Measurements from ENCODE around the gene OR10G4.

DNA sequence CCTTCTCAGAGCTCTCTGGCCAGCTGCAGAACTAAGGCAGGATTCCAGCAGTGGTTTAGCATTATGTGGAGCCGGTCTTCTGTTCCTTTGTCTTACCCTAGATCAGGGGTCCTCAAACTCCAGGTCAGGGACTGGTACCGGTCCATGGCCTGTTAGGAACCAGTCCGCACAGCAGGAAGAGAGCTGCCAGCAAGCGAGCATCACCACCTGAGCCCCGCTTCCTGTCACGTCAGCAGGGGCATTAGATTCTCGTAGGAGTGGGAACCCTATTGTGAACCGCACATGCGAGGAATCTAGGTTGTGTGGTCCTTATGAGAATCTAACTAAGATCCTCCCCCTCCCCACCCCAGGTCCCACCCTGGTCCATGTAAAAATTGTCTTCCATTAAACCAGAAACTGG is 26.8 kb downstream of the OR10G4 start:
- TF ChIP-seq, protein P1, sequence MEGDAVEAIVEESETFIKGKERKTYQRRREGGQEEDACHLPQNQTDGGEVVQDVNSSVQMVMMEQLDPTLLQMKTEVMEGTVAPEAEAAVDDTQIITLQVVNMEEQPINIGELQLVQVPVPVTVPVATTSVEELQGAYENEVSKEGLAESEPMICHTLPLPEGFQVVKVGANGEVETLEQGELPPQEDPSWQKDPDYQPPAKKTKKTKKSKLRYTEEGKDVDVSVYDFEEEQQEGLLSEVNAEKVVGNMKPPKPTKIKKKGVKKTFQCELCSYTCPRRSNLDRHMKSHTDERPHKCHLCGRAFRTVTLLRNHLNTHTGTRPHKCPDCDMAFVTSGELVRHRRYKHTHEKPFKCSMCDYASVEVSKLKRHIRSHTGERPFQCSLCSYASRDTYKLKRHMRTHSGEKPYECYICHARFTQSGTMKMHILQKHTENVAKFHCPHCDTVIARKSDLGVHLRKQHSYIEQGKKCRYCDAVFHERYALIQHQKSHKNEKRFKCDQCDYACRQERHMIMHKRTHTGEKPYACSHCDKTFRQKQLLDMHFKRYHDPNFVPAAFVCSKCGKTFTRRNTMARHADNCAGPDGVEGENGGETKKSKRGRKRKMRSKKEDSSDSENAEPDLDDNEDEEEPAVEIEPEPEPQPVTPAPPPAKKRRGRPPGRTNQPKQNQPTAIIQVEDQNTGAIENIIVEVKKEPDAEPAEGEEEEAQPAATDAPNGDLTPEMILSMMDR (IDR thresholded peaks at IDR 0.05), result no peak
- no peak for TF ChIP-seq POLR2A (IDR thresholded peaks at IDR 0.05)
- no peak for TF ChIP-seq EP300 (IDR thresholded peaks at IDR 0.05)

Data from tibial nerve (tissue), 4 donors.